Retina (tissue), 1 donor: ENCODE results near the gene MAST4.

ENCODE experiments used
- DNase-seq: peaks from one replicate; pipeline ENCODE4 v3.0.0-alpha.2; 2016

The MAST4 gene

DNA sequence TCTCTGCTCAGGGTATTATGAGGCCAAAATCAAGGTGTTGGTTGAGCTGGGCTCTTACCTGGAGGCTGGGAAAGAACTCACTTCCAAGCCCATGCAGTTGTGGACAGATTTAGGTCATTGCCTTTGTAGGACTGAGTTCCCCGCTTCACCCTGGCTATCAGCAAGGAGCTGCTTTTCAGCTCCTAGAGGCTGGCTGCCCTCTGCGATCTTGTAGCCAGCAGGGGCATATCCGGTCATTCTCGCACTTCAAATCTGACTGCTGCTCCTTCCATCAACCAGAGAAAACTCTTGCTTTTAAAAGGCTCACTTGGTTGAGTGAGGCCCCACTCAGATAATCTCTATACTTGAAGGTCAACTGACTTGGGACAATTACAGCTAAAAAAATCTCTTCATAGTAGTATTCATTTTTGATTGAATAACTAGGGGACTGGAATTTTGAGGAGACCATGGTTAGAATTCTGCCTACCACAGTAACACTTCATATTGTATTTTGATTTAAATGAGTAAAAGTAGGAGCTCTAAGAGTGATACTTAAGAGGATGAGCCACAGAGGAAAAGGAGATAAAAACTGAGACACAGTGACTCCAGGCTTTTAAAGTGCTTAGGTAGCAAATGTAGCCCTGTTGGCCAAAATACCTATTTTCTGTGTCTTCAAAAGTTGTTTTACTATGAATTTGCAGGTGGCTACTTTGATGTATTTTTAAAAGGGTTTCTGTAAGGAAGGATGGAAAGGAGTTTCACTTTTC lies 463.0 kb downstream of the MAST4 start:
- DNase-seq = peak; percentile 28

DNA sequence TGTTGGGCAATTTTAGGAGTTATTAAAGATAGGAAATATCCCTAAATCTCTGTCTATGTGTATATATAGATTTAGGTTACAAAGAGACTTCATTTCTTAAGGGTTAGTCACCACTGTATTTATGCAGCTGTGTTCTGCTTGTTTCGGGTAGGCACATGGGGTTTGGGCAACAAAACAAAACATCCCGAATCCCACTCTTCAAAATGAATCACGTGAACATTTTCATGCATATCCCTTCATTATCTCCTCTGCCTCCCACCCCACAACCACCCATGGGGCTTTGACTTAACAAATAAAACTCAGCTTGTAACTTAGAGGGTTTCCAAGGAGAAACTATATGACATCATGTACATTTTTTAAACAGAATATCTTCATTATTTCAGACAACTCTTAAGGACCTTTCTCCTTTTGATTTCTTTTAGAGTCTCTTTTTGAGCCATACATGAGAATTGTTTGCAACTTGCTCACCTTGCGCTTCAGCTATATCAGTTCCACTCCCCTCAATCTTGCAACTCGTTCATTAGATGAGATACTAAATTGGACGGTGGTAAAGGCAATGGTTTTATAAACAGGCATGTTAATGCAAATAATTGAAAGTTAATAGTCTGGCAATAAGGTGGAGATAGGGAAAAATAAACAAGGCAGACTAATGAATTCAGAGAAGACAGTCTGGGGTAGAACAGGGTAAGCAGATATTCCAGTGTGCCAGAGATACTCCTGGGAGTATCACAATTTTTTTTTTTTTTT lies 463.7 kb downstream of the MAST4 start:
- no peak for DNase-seq

DNA sequence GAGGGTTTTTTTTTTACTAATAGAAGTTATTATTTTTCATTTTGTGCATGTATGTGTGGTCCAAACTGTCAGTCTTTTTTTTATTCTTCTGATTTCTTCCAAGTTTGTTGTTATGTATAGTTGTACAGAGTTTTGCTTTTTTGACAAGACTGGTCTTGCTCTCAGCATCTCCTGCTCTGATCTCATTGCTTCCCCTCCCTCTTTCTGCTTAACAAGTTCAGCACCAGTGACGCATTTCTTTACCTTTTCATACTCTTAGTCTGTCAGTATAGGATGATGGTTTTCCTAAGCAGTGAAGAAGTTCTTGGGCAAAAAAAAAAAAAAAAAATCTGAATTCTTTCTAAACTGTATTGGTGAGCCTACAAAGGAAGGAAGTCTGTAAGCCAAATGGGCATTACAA lies 465.3 kb downstream of the MAST4 start:
- no peak for DNase-seq

DNA sequence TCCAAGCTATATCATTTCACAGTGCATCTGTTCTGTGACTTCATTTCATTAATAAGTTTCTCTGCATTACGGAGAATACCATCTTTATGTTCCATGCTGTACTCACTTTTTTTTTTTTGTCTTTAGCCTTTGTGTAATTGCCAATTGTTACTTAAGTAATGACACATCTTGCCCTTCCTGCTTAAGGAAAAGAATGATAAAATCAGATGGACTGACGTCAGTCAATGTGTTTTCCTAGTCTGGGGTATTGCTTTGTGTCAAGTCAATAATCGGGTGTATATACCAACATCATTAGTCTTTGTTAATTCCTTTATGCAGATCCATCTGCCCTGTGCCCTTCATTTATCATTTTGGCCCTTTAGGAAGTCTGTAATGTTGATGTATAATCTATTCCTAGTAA lies 466.9 kb downstream of the MAST4 start:
- DNase-seq = no peak

DNA sequence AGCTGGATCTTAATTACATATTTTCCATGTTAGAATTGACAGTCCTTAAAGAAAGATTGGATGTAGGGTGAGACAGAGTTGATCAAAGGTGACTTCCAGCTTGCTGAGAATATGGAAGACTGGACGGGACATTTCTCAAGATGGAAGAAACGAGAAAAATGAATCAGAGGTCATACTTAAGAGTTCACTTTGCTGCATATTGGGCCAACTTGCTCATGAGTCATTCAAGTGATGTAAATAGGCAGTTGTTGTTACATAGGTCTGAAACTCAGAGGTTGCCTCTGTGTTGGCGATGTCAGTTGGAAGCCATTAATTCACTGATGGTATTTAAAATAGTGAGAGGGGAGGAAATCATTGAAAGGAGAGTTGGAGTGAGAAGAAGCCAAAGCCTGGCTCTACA lies 467.6 kb downstream of the MAST4 start:
- no peak for DNase-seq

DNA sequence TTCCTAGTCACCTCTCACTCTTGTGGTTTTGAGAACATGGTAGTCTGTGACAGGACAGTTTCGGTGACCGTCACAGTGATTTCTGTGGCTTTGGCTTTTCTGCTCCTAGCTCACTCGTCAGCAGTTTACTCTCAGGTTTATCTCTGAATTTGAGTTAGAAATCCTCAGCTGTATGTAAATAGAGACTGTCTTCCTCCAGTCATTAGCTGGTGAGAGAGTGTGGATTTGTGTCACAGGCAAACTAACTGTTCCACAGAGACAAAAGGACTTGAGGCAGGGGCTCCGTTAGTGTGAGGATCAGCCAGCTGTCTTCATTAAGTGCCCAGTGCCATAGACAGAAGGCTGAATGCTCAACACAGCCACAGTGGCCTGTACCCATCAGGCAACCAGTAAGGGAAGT lies 469.0 kb downstream of the MAST4 start:
- DNase-seq = peak; percentile 56

DNA sequence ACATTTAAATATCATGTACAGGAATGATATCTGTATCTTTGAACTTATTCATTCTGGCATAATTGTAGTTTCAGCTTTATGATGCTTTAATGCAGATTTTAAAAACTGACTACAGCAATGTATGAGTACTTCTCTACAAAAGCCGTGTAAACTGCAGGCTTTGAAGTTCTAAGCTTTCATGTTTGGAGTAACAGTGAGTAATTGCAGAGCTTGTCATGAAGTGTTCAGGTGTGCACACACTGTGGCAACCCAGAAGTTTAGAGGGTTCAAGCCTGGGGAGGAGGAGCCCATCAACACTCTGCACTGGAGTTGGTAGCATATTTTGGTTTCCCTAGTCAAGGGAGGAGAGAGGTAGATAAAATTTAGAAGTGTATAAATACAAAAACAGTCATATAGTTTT lies 469.5 kb downstream of the MAST4 start:
- no peak for DNase-seq

DNA sequence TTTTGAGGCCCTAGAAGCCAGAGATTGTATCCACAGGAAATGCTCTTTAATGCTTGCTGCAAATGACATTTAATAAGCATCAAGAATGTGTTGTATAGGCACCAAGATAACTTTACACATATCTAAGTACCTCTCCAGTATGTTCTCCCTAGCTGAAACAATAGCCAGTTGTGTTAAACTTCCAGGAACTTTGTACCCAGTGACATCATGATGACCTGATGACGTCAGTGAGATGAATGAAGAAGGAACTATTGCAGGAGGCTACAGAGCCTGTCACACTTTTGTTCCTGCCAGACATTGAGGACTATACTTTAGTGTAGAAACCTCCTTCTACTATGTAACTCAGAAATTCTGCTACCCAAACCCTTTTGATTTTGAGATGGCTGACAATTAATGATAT lies 470.6 kb downstream of the MAST4 start:
- DNase-seq = no peak

DNA sequence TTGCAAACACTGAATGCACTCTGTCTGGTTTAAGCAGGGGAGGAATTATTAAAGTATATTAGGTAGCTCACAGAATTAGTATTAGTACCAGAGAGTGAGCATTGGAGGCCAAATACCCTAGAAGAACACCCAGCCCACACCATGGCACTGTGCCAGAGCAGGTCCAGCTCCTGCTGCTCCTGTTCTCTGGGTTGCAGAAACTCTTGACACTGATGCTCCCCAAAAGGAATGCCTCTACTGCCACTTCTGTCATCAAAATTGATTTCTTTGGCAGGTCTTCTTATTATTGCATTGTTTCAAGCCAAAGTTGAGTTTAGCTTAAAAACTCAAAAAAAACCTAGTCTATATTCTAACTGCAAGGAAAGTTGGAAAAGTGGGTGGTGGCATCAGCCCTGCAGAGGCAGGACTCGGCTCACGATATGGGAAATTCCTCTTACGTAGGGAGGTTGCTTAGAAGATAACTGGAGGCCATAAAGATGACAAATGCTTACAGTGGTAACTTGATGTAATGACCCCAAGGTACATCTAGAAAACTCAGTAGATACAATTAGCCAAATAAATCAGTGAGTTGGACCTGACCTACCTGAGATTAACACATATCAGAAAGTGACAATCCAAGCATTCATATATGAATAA lies 477.0 kb downstream of the MAST4 start:
- no peak for DNase-seq

DNA sequence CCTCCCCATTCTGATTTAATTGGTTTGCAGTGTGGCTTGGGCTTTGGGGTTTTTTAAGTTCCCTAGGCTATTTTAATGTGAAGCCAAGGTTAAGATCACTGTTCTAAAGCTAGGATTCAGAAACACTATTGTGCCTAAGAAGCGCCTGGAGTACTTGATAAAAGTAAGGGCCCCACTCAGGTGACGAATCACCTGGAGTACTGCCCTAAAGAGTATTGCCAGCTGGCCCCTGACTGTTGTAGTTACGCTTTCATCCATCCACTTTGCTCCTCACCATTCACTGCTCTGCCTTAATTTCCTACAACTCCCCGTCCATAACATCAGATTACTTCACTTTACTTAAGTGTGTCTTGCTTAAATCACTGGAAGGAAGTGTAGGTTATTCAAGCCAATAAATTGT lies 481.1 kb downstream of the MAST4 start:
- DNase-seq = no peak

DNA sequence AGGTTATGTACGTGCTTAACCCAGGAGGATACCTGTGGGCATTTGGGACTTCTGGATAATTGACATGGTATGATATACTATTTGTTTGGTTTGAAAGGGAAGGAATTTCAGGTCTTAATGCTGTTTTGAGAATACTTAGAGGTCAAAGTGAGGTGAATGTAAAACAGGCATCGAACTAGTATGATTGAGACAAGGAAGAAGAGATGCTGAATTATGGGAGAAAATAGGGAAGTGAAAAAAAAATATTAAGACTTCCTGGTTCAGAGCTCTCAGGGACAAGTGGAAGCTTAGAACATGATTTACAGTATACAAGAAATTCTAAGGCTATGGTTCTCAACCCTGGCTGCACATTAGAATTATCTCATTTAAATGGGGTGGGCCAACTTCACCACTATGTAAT lies 485.1 kb downstream of the MAST4 start:
- no peak for DNase-seq

DNA sequence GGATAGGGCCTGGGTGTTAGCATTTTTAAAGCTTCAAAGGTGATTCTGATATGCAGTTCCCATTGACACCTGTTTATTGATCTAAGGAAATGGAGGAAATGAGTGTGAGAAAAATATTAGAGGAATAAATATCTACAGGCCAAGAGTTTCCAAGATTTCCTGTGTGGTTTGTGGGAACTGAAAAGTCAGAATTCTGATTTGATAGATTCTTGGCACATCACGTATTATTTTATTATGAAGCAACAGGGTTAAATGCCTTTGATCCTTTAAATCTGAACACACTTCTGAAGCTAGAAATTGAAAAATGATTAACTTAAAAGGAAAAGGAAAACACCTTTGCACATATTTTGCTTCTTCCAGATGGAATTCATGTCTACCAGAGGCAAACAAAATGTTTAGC lies 486.7 kb downstream of the MAST4 start:
- DNase-seq = no peak

DNA sequence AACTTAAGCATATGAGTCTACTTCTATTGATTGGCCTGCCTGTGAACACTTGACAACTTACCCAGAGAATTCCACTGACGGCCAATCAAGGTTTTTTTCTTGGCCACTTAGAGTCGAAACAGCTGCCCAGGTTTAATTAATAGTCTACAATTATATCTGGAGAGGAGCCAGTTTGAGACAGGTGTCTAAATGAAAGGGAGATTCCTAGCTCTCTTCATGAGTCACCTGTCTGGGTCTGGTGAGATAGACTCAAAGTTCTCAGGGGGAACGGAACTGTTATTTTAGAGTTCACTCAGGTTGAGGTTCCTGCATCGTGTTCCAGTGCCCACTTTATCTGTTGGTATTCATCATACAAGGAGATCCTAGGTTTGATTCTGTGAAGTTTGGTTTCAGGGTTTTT lies 489.4 kb downstream of the MAST4 start:
- DNase-seq = no peak

DNA sequence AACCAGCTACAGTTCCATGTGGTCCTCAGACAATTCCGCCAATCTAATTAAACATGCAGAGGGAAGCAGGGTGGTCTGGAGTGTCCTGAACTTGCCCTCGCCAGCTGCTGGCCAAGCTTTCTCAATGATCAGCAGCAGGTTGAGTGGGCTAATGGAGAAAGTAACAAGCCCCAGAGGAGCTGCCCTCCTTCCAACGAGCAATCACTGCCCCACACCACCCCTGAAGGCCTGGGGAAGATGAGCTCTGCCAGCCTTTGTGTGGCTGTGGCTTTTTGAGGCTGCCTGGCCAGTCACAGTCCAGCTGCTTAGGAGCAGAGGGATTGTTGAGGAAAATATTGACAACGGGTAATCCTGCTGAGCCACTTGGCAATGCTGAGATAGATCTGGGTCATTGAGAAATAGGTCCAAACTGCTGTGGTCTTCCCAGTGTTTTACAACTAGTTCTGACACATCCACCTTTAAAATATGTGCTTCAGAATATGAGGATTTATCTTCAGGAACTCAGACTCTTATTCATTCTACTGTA lies 493.1 kb downstream of the MAST4 start:
- DNase-seq = peak; percentile 86

DNA sequence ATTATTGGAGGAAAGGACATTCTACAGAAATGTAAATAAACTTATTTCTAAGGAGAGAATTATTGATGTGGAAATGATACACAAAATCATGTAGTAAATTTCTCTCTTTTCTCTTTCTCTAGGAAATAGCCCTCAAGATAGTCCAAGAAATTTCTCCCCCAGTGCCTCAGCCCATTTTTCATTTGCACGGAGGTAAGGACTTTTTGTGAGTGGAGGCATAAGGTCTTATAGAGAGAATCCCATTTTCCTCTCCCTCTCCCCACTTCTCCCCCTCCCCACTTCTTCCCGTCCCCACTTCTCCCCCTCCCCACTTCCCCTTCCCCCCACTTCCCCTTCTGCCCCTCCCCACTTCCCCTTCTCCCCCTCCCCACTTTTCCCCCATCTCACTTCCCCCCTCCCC lies 493.8 kb downstream of the MAST4 start:
- no peak for DNase-seq

DNA sequence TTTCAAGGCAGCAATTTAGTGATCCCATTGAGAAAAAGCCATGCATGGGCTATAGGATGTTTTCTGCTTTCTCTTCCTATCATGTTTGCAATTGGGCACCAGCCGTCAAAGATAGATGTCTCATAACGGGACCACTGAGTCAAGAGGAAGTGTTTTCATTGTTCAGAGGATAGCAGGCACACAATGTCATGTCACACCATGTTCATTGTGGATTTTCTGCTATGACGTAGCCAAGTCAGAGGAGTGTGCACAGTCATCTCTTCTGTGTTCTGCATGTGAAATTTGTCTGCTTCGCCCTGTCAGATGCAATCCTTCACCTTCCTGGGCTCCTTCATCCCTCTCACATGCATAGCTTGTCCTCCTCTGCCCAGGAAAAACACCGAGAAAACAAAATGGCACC lies 494.4 kb downstream of the MAST4 start:
- no peak for DNase-seq

DNA sequence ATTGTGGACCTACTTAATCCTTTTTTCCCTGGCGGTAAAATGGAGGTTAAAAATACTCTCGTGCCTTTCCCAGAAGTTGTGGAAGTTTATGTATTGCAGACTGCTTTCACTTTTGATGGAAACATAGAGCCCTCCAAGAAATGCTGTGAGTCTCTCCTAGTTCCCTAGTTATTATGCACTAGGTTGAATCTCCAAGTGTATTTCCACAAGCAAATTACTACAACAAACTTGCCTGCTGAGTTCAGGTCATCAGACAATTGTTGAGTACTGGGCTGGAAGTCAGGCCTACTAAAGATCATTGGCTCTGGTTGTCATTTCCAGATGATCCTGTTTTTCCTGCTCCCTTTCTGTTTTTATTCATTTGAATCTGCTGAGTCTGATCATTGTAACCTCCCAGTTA lies 496.3 kb downstream of the MAST4 start:
- no peak for DNase-seq

DNA sequence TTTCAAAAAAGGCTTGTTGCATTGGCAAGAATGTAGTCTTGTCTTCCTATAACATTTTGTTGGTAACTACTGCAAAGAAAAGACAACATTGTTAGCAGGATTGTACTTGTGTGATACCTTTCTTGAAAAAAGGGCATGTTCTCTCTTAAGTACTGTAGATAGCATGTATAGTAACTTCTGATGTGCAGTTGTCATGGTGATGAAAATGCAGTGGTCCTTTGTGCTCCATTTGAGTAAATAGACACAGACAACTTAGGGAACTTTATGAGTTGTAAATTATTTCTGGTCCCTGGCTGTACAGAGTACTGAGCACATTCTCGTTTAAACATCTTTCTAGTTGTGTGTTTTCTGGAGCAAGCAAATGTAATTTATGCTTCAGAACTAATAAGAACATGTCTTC lies 497.1 kb downstream of the MAST4 start:
- DNase-seq = no peak

DNA sequence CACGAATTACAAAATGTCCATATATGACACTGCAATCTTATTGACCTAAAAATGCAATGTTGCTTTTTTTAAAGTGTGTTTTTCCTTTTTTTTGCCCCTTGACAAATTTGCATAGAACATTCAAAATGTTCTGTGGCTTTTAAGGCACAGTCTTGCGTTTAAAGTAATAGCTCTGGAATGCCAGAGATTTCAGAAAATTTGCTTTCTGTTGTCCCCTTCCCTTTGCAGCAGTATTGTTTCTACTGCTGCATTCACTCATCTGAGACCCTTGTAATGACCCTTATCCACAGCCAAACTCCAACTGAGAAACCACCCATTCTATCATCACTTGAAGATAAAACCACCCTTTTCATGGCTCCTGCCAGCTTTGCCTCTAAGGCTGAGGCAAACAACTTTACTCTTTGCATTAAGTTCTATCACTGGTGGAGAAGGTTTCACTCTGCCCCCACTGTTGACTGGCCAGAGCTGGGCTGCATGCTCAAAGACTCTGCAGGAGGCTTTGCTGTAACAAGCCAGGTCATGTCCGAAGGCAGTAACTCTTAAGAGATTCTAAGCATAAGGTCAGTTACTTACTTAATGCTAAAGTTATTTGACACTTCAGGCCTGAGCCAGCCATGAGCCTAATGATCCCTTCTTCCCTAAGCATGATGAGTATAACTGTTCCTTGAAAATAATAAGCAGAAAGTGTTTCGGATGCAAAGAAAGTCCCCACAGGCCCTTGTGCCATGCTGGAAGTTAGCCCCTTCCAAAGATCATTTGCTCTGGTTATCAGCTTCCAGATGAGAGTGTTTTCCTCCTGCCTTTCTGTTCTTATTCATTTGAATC lies 498.5 kb downstream of the MAST4 start:
- peak; percentile 38 for DNase-seq

DNA sequence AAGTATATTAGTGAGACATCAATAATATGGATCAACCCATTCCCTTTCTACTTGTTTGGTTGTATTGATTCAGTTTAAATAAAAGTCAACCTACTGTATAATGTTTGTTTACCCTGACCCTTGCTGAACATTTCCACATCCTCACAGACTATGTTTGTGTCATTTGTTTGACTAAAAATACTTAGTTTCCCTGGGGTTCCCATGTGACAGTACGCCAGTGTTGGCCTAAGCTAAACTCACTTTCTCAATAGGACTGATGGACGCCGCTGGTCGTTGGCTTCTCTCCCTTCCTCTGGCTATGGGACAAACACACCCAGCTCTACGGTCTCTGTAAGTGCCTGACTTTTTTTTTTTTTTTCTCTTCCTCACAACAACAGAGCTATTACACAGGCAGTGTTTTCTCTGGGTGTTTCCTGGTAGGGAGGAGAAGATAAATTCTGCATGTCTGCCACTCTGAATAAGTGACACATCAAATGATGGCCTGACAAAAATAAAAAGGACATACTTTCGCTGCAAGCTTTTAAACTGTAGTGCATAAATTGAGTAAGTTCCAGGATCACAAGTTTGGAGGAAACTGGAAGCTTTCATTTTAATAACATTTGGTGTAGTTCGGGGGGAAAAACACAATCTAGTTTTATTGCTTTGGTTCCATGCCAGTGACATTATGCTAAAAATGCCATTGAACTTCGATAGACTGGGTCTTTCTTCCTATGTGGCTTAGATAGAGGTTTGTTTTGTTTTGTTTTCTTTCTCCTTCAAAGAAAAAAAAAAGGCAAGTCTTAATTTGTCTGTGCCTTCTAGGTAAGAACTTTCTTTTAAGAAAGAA lies 499.4 kb downstream of the MAST4 start:
- DNase-seq = peak; percentile 49

DNA sequence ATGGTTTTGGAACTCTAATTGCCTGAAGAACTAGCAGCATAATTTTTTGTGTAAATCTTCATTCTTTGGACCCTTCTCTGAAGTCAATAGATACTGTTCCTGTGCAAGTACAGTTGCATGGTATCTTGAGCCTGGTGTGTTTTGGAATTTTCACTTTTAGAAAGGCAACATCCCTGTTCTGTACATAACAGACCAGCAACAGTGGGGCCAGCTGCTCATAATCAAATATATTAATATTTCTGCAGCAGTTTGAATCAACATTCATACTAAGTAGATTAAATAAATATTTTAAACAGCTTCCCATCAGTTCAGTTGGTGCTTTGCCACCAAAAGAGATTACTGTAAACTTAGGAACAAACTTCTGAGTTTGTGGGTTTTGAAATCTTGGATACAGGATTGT lies 502.5 kb downstream of the MAST4 start:
- no peak for DNase-seq

DNA sequence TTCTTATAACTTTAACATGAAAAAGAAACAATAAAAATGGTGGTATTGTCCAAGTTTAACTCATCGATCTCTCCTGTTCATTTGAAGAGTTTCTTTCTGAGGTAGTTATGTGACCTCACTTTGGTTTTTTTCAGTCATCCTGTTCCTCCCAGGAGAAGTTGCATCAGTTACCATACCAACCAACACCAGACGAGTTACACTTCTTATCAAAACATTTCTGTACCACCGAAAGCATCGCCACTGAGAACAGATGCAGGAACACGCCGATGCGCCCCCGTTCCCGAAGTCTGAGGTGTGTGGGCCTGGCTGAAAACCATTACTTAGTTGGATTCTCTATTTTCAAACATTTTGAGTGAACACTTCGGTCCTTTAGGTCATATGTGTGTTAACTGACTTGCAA lies 504.1 kb downstream of the MAST4 start:
- no peak for DNase-seq
